HepG2 (cell line): Measurements from ENCODE around the gene SCO1. TPM values are rescaled to one million over a fixed set of nuclear protein-coding genes. Genes with fewer than 3 reads are reported as not detected.

Experiments used
- CREB1 ChIP-seq, 2 experiments: fragments of 450-650 bp in 1 of 2; IDR thresholded peaks; 2 replicates each; pipeline ENCODE4 v1.6.1; 2016 to 2017; ENCODE audit warnings: control low read depth in 1 of 2, mild to moderate bottlenecking in 1 of 2, missing compliant biosample characterization in 1 of 2, missing genetic modification characterization in 1 of 2
- CREM ChIP-seq, 2 experiments: sonication (generic) in 1 of 2; formaldehyde crosslinking in 1 of 2; IDR thresholded peaks; 2 replicates each; pipeline versions ENCODE4 v1.4.0 to v1.6.1; 2016 to 2020; ENCODE audit warnings: antibody characterized with exemption in 1 of 2, mild to moderate bottlenecking in 1 of 2, missing genetic modification reagents in 1 of 2
- HHEX ChIP-seq: IDR thresholded peaks from 2 replicates; pipeline ENCODE4 v1.6.1; 2016; ENCODE audit warnings: control low read depth
- ISL2 ChIP-seq: sonication (generic); formaldehyde crosslinking; IDR thresholded peaks from 2 replicates; pipeline ENCODE4 v1.5.0; 2020; ENCODE audit warnings: missing genetic modification reagents
- NFE2L2 ChIP-seq: fragments of 150-350 bp; IDR thresholded peaks from 2 replicates; pipeline ENCODE4 v1.6.1; 2014; ENCODE audit warnings: low read length
- NR2F6 ChIP-seq, 2 experiments: IDR thresholded peaks; 2 replicates each; pipeline ENCODE4 v1.6.1; 2016; ENCODE audit warnings: antibody characterized with exemption in 1 of 2, mild to moderate bottlenecking in 1 of 2
- RARG ChIP-seq: sonication (generic); formaldehyde crosslinking; IDR thresholded peaks from 2 replicates; pipeline ENCODE4 v1.4.0; 2020; ENCODE audit warnings: low read depth, mild to moderate bottlenecking, missing genetic modification reagents
- SOX13 ChIP-seq, 3 experiments: fragments of 450-650 bp in 1 of 3; sonication (generic) in 1 of 3; formaldehyde crosslinking in 1 of 3; IDR thresholded peaks in 2 of 3; conservative IDR thresholded peaks in 1 of 3; 2 replicates each; pipeline versions ENCODE4 v1.5.0 to v1.6.1; 2016 to 2020; ENCODE audit warnings: antibody characterized with exemption in 1 of 3, mild to moderate bottlenecking in 1 of 3, missing compliant biosample characterization in 1 of 3, missing genetic modification reagents in 1 of 3, moderate library complexity in 1 of 3
- SOX6 ChIP-seq, 2 experiments: fragments of 450-650 bp in 1 of 2; sonication (generic) in 1 of 2; formaldehyde crosslinking in 1 of 2; IDR thresholded peaks; 2 replicates each; pipeline versions ENCODE4 v1.4.0 to v1.6.1; 2017 to 2020; ENCODE audit warnings: antibody characterized with exemption in 1 of 2, mild to moderate bottlenecking in 1 of 2, missing genetic modification reagents in 1 of 2
- TCF7 ChIP-seq: sonication (generic); IDR thresholded peaks from 2 replicates; pipeline ENCODE4 v1.6.1; 2016; ENCODE audit warnings: antibody characterized with exemption, low read depth
- ZNF3 ChIP-seq: IDR thresholded peaks from 2 replicates; pipeline ENCODE4 v1.7.0; 2017; ENCODE audit warnings: inconsistent platforms
- polyA plus RNA-seq, 8 experiments: library from polyadenylated mRNA; depleted of rRNA in 3 of 8; stranded (reverse) in 7 of 8; unstranded in 1 of 8; fragments of >200 nt; fragmentation: Illumina TruSeq in 4 of 8; extraction: Trizol in 4 of 8; gene quantifications; 2 replicates each; pipeline versions ENCODE4 v1.2.1 to v1.2.3, GENCODE V29; 2011 to 2016; ENCODE audit warnings: low read depth in 4 of 8, missing spikeins in 1 of 8, mixed read lengths in 1 of 8; ENCODE audit not compliant: insufficient read depth in 1 of 8
- total RNA-seq, 5 experiments: library from RNA; depleted of rRNA; stranded (reverse); fragments of >200 nt; fragmentation: Illumina TruSeq; extraction: Trizol; gene quantifications; 2 replicates each; pipeline ENCODE4 v1.2.3, GENCODE V29; 2016; ENCODE audit warnings: low read depth in 1 of 5
- TF ChIP-seq, protein P1 (sequence below): sonication (generic); formaldehyde crosslinking; IDR thresholded peaks from 2 replicates; pipeline ENCODE4 v1.5.0; 2020; ENCODE audit warnings: mild to moderate bottlenecking, missing genetic modification reagents, borderline replicate concordance
- TF ChIP-seq, protein P2 (sequence below): IDR thresholded peaks from 2 replicates; pipeline ENCODE4 v1.4.0; 2020; ENCODE audit warnings: mild to moderate bottlenecking, missing genetic modification reagents
- TF ChIP-seq, protein P3 (sequence below): sonication (generic); formaldehyde crosslinking; IDR thresholded peaks from 2 replicates; pipeline ENCODE4 v1.4.0; 2020; ENCODE audit warnings: mild to moderate bottlenecking, missing genetic modification reagents, borderline replicate concordance

The SCO1 gene
- total and polyA plus RNA-seq, 2 of the 13 experiments (the other 11 are each of a cell fraction or from before 2014, with no cell fraction given): 11.4 to 50.3 TPM

DNA sequence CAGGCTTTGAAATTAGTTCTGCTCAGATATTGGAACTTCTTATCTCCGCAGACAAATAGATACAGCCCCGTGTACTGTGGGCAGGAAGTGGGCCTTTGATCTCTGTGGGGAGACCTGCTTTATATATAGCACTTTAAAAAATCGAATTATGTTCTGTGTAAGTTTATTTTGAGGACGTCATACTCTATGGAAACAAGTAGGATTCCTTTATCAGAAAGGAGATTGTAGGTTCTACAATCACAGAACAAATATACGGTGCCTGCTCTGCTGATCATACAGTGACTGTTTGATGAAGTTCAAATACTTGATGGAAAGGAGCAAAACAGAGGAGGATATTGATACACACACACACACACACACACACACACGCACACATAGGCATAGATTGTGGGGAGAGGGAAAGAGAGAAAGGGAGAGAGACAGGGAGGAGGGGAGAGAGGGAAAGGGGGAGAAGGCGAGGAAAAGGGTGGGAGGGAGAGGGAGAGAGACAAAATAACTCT, 47.2 kb upstream of the SCO1 start (continued):
- peak; percentile 43 for TF ChIP-seq NR2F6 (IDR thresholded peaks at IDR 0.05)
- TF ChIP-seq NR2F6 (CRISPR knock-in tag; IDR thresholded peaks at IDR 0.05): no peak
- TF ChIP-seq, protein P1, sequence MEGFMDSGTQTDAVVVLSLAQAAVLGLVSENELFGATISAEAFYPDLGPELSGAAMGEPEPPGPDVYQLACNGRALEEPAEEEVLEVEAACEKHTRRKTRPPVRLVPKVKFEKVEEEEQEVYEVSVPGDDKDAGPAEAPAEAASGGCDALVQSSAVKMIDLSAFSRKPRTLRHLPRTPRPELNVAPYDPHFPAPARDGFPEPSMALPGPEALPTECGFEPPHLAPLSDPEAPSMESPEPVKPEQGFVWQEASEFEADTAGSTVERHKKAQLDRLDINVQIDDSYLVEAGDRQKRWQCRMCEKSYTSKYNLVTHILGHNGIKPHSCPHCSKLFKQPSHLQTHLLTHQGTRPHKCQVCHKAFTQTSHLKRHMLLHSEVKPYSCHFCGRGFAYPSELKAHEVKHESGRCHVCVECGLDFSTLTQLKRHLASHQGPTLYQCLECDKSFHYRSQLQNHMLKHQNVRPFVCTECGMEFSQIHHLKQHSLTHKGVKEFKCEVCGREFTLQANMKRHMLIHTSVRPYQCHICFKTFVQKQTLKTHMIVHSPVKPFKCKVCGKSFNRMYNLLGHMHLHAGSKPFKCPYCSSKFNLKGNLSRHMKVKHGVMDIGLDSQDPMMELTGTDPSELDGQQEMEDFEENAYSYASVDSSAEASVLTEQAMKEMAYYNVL (CRISPR knock-in tag): peak; percentile 30; the same call in 1 of the 2 replicates
- peak; percentile 84 for TF ChIP-seq TCF7
- TF ChIP-seq SOX6 (IDR thresholded peaks at IDR 0.05): no peak
- TF ChIP-seq SOX6 (CRISPR knock-in tag; IDR thresholded peaks at IDR 0.05): peak; percentile 56; the same call in 1 of the 2 replicates
- TF ChIP-seq RARG (CRISPR knock-in tag): no peak
- peak; percentile 66; the same call in 1 of the 2 replicates for TF ChIP-seq ISL2
- TF ChIP-seq, protein P2, sequence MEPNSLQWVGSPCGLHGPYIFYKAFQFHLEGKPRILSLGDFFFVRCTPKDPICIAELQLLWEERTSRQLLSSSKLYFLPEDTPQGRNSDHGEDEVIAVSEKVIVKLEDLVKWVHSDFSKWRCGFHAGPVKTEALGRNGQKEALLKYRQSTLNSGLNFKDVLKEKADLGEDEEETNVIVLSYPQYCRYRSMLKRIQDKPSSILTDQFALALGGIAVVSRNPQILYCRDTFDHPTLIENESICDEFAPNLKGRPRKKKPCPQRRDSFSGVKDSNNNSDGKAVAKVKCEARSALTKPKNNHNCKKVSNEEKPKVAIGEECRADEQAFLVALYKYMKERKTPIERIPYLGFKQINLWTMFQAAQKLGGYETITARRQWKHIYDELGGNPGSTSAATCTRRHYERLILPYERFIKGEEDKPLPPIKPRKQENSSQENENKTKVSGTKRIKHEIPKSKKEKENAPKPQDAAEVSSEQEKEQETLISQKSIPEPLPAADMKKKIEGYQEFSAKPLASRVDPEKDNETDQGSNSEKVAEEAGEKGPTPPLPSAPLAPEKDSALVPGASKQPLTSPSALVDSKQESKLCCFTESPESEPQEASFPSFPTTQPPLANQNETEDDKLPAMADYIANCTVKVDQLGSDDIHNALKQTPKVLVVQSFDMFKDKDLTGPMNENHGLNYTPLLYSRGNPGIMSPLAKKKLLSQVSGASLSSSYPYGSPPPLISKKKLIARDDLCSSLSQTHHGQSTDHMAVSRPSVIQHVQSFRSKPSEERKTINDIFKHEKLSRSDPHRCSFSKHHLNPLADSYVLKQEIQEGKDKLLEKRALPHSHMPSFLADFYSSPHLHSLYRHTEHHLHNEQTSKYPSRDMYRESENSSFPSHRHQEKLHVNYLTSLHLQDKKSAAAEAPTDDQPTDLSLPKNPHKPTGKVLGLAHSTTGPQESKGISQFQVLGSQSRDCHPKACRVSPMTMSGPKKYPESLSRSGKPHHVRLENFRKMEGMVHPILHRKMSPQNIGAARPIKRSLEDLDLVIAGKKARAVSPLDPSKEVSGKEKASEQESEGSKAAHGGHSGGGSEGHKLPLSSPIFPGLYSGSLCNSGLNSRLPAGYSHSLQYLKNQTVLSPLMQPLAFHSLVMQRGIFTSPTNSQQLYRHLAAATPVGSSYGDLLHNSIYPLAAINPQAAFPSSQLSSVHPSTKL (CRISPR knock-in tag): peak; percentile 29; the same call in 1 of the 2 replicates
- peak; percentile 78 for TF ChIP-seq CREM (IDR thresholded peaks at IDR 0.05)
- no peak for TF ChIP-seq CREM (CRISPR knock-in tag; IDR thresholded peaks at IDR 0.05)
- TF ChIP-seq, protein P3, sequence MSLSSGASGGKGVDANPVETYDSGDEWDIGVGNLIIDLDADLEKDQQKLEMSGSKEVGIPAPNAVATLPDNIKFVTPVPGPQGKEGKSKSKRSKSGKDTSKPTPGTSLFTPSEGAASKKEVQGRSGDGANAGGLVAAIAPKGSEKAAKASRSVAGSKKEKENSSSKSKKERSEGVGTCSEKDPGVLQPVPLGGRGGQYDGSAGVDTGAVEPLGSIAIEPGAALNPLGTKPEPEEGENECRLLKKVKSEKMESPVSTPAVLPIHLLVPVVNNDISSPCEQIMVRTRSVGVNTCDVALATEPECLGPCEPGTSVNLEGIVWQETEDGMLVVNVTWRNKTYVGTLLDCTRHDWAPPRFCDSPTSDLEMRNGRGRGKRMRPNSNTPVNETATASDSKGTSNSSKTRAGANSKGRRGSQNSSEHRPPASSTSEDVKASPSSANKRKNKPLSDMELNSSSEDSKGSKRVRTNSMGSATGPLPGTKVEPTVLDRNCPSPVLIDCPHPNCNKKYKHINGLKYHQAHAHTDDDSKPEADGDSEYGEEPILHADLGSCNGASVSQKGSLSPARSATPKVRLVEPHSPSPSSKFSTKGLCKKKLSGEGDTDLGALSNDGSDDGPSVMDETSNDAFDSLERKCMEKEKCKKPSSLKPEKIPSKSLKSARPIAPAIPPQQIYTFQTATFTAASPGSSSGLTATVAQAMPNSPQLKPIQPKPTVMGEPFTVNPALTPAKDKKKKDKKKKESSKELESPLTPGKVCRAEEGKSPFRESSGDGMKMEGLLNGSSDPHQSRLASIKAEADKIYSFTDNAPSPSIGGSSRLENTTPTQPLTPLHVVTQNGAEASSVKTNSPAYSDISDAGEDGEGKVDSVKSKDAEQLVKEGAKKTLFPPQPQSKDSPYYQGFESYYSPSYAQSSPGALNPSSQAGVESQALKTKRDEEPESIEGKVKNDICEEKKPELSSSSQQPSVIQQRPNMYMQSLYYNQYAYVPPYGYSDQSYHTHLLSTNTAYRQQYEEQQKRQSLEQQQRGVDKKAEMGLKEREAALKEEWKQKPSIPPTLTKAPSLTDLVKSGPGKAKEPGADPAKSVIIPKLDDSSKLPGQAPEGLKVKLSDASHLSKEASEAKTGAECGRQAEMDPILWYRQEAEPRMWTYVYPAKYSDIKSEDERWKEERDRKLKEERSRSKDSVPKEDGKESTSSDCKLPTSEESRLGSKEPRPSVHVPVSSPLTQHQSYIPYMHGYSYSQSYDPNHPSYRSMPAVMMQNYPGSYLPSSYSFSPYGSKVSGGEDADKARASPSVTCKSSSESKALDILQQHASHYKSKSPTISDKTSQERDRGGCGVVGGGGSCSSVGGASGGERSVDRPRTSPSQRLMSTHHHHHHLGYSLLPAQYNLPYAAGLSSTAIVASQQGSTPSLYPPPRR: peak; percentile 63
- no peak for TF ChIP-seq SOX13 (IDR thresholded peaks at IDR 0.05)
- peak in 1 of 2 experiments; percentile 33; a peak in 1 of 4 replicates for TF ChIP-seq SOX13 (CRISPR knock-in tag; conservative IDR thresholded peaks at IDR 0.05 in 1 of 2, IDR thresholded peaks at IDR 0.05 in 1 of 2)
- TF ChIP-seq CREB1 (IDR thresholded peaks at IDR 0.05): no peak
- peak; percentile 59; the same call in 1 of the 2 replicates for TF ChIP-seq CREB1 (CRISPR knock-in tag; IDR thresholded peaks at IDR 0.05)
- no peak for TF ChIP-seq NFE2L2
- peak; percentile 80 for TF ChIP-seq HHEX
- TF ChIP-seq ZNF3 (CRISPR knock-in tag): 0 out of 2 replicates have a peak, but pooled peaks have one; percentile 48
